Activated B cell treated with CpG ODN at 0.5 μM for 24 hours (primary cell): ENCODE measurements around the gene OTOS. TPM values are rescaled to one million over a fixed set of nuclear protein-coding genes. Genes with fewer than 3 reads are reported as not detected.

ENCODE experiments used
- ATAC-seq: fragments of 200-7000 bp; cut with Tn5 transposase; one replicate; pipeline ENCODE4 v1.10.0; 2021; ENCODE audit warnings: low read depth, mild to moderate bottlenecking, moderate library complexity
- CTCF ChIA-PET: fragments of 350-600 bp; sonication (Branson Sonifier 250); formaldehyde crosslinking; loops from one replicate; lab custom pipeline; 2021; ENCODE audit warnings: antibody characterized with exemption; lab: Charles Lee
- POLR2A ChIA-PET: fragments of 350-600 bp; sonication (Branson Sonifier 250); formaldehyde crosslinking; loops from one replicate; lab custom pipeline; 2021; ENCODE audit warnings: antibody characterized with exemption; lab: Charles Lee
- DNase-seq: peaks from one replicate; pipeline ENCODE4 v3.0.0; 2022
- H3K27ac Mint-ChIP-seq: one replicate; pipeline ENCODE4 v1.8.0; 2020; ENCODE audit warnings: mixed read lengths
- H3K27me3 Mint-ChIP-seq: one replicate; pipeline ENCODE4 v1.8.0; 2021; ENCODE audit warnings: mixed read lengths
- H3K36me3 Mint-ChIP-seq: one replicate; pipeline ENCODE4 v1.8.0; 2021; ENCODE audit warnings: low read depth, mixed read lengths
- H3K4me1 Mint-ChIP-seq: one replicate; pipeline ENCODE4 v1.8.0; 2021; ENCODE audit warnings: mixed read lengths
- H3K4me3 Mint-ChIP-seq: one replicate; pipeline ENCODE4 v1.8.0; 2020; ENCODE audit warnings: mild to moderate bottlenecking, mixed read lengths
- H3K9me3 Mint-ChIP-seq: one replicate; pipeline ENCODE4 v1.8.0; 2020; ENCODE audit warnings: mixed read lengths
- intact Hi-C: fragments of 100-400 bp; cut with micrococcal nuclease; formaldehyde crosslinking; loops from one replicate; pipeline ENCODE4 v1.15.1; 2024
- total RNA-seq: library from RNA; stranded (reverse); gene quantifications from 2 replicates; pipeline ENCODE4 v1.2.3, GENCODE V29; 2022
- TF ChIP-seq, protein P1 (sequence below): fragments of 200-600 bp; IDR thresholded peaks from one replicate; pipeline ENCODE4 v1.8.0; 2022; ENCODE audit warnings: antibody characterized with exemption, mild to moderate bottlenecking

The OTOS gene
- total RNA-seq, 1 donor from 2014 or later = not detected

DNA sequence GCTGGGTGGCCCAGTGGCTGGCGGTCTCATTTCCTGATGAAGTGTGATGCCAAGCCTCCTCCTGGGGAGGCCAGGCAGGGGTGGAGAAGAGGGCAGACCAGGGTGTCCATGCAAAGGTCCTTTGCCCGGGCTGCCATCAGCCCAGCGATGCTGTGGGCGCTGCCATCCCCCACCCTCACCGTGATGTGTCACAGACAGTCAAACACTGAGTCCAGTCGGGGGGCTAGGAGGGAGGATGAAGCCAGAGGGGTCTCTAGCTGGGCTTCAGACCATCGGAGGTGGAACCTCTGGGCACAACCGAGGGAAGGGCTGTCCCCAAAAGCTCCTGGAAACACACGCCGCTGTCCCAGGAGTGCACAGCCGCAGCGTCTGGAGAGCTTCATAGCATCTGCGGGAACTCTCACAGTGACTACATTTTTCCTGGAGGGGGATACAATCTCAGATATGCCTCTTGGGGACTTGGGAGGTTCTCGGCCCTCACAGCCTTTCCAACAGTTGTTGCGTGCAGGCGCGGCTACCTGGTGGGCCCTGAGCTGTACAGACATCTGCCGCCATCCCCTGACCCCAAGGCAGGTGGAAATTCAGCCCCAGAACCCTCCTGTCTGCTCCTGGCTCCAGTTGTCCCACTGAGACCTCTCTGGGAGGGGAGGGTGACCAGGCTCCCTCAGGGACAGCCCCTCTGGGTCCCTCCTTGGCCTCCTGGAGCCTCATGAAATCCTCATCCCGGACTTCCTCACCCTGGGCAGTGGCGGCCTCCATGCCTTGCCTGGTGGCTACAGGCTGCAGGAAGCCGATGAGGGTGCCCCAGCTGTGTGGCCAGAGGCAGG lies 26.5 kb upstream of the OTOS start:
- intact Hi-C loops = no loop called here
- ChIA-PET POLR2A (no interaction called here), CTCF (no interaction called here)
- Mint-ChIP-seq H3K36me3 (no peaks in the 10 kb centered on the region), H3K9me3 (no peaks in the 10 kb centered on the region), H3K27ac (no peak overlapping the region), H3K27me3 (peaks cover 2% of the 10 kb centered on the region), H3K4me3 (no peak overlapping the region), H3K4me1 (no peaks in the 10 kb centered on the region)
- DNase-seq (no peak), ATAC-seq (no peak)
- TF ChIP-seq, protein P1, sequence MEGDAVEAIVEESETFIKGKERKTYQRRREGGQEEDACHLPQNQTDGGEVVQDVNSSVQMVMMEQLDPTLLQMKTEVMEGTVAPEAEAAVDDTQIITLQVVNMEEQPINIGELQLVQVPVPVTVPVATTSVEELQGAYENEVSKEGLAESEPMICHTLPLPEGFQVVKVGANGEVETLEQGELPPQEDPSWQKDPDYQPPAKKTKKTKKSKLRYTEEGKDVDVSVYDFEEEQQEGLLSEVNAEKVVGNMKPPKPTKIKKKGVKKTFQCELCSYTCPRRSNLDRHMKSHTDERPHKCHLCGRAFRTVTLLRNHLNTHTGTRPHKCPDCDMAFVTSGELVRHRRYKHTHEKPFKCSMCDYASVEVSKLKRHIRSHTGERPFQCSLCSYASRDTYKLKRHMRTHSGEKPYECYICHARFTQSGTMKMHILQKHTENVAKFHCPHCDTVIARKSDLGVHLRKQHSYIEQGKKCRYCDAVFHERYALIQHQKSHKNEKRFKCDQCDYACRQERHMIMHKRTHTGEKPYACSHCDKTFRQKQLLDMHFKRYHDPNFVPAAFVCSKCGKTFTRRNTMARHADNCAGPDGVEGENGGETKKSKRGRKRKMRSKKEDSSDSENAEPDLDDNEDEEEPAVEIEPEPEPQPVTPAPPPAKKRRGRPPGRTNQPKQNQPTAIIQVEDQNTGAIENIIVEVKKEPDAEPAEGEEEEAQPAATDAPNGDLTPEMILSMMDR = no peak

DNA sequence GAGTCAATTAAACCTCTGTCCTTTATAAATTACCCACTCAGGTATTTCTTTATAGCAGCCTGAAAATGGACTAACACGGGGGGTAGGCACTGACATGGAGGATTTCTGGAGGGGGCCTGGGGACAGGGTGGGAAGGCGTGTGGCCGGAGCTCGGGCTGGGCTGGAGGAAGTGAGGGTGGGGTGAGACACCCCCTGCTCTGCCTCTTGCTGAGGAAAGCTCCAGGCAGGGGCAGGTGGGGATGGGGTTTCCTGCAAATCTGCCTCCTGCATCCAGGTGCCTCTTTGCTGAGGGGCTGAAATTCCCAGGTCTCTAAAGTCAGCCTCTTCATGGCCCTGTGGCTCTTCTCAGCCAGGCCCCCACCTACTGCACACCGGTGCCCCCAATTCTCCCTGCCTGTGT lies 25.7 kb upstream of the OTOS start:
- Mint-ChIP-seq H3K9me3 (no peaks in the 10 kb centered on the region), H3K4me1 (no peaks in the 10 kb centered on the region), H3K36me3 (no peaks in the 10 kb centered on the region), H3K27me3 (peaks cover 2% of the 10 kb centered on the region), H3K4me3 (no peak overlapping the region), H3K27ac (no peak overlapping the region)
- ATAC-seq (no peak), DNase-seq (no peak)
- ChIA-PET CTCF (no interaction called here), POLR2A (no interaction called here)
- TF ChIP-seq, protein P1 = no peak
- intact Hi-C loops = no loop called here

DNA sequence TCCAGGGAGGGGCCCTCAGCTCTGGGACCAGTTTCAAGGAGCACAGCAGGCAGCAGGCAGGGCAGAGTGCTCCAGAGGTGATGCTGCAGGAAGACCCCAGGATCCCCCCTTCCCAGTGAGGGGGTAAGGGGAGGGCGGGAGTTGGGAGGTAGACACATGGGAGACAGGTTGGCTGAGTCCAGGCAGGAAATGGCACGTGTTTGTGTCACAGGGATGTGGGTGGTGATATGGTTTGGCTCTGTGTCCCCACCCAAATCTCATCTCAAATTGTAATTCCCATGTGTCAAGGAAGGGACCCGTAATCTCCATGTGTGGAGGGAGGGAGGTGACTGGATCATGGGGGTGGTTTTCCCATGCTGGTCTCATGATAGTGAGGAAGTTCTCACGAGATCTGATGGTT lies 25.2 kb upstream of the OTOS start:
- Mint-ChIP-seq H3K9me3 (no peaks in the 10 kb centered on the region), H3K27ac (no peak overlapping the region), H3K36me3 (no peaks in the 10 kb centered on the region), H3K4me1 (no peaks in the 10 kb centered on the region), H3K4me3 (no peak overlapping the region), H3K27me3 (peaks cover 2% of the 10 kb centered on the region)
- POLR2A ChIA-PET = no interaction called here
- TF ChIP-seq, protein P1 = no peak
- no peak for DNase-seq
- ATAC-seq = no peak
- intact Hi-C loops = no loop called here
- CTCF ChIA-PET = no interaction called here

DNA sequence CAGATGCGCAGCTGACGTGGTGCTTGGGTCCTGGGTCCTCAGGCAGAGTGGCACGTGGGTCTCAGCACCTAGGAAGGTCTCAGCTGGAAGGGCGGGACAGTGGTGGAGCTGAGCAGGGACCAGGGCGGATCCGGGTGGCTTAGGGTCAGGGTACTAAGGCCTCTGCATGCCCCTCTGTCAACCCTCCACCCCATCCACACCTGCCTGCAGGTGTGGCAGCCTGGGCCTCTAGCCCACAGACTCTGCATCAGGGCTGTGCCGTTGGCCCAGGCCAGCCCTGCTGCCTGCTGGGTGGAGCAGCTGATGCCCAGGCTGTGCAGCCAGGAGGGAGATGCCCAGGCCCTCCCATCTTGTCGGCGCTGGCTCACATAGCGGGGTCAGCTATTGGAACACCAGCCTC lies 24.6 kb upstream of the OTOS start:
- ATAC-seq = no peak
- Mint-ChIP-seq H3K27ac (no peak overlapping the region), H3K27me3 (peaks cover 2% of the 10 kb centered on the region), H3K36me3 (no peaks in the 10 kb centered on the region), H3K4me3 (no peak overlapping the region), H3K9me3 (no peaks in the 10 kb centered on the region), H3K4me1 (no peaks in the 10 kb centered on the region)
- POLR2A ChIA-PET = no interaction called here
- intact Hi-C loops = no loop called here
- TF ChIP-seq, protein P1 = no peak
- CTCF ChIA-PET = no interaction called here
- DNase-seq = no peak

DNA sequence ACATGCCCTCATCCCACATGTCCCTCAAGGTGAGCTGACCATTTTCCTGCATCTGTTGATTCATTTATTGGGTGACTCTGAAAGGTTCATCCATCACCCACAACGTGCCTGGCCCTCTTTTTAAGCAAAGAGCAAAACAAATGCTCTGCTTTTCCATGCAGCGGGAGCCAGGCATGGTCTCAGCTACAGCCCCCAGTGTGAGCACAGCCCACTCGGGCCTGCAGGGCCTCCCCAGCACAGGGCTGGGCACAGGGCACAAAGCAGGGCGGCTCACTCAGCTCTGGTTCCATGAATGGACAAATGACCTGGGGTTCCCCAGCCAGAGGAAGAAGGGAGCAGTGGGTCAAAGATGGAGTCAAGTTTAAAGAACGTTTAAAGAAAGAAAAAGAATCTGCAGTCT lies 24.1 kb upstream of the OTOS start:
- Mint-ChIP-seq H3K4me1 (no peaks in the 10 kb centered on the region), H3K4me3 (no peak overlapping the region), H3K36me3 (no peaks in the 10 kb centered on the region), H3K27ac (no peak overlapping the region), H3K27me3 (peaks cover 2% of the 10 kb centered on the region), H3K9me3 (no peaks in the 10 kb centered on the region)
- ATAC-seq (no peak), DNase-seq (no peak)
- ChIA-PET CTCF (no interaction called here), POLR2A (interaction anchor here (0.6 kb wide), 1 partner anchor 1638 kb away, joined by 3 read pairs; no protein-coding TSS in a partner anchor)
- intact Hi-C loops = no loop called here
- TF ChIP-seq, protein P1 = no peak
